GM23338 (cell line): ENCODE measurements around the gene BTBD16. TPM values are rescaled to one million over a fixed set of nuclear protein-coding genes. Genes with fewer than 3 reads are reported as not detected.

ENCODE experiments used
- ATAC-seq: fragments of 200-7000 bp; cut with Tn5 transposase; 3 replicates; pipeline ENCODE4 v1.9.1; 2020
- DNase-seq: peaks from one replicate; pipeline ENCODE4 v3.0.0-alpha.2; 2015; ENCODE audit warnings: low spot score
- H2AFZ ChIP-seq: fragments of 200-600 bp; sonication (generic); 2 replicates; pipeline ENCODE4 v1.8.0; 2016; ENCODE audit warnings: antibody characterized with exemption, mild to moderate bottlenecking, moderate library complexity
- H3F3A ChIP-seq: fragments of 200-600 bp; sonication (generic); replicated peaks from 2 replicates; pipeline ENCODE4 v1.8.0; 2017; ENCODE audit warnings: antibody characterized with exemption, mixed run types, low read depth
- H3K27ac ChIP-seq: fragments of 200-600 bp; sonication (generic); 2 replicates; pipeline ENCODE4 v1.6.1; 2016; ENCODE audit warnings: low read depth
- H3K27me3 ChIP-seq: fragments of 200-600 bp; sonication (generic); 2 replicates; pipeline ENCODE4 v1.8.0; 2016; ENCODE audit warnings: mild to moderate bottlenecking, mixed run types, moderate library complexity; ENCODE audit not compliant: insufficient read depth
- H3K36me3 ChIP-seq: fragments of 200-600 bp; sonication (generic); 2 replicates; pipeline ENCODE4 v1.8.0; 2016; ENCODE audit warnings: mild to moderate bottlenecking; ENCODE audit not compliant: insufficient read depth
- H3K4me1 ChIP-seq: fragments of 200-600 bp; sonication (generic); 2 replicates; pipeline ENCODE4 v1.8.0; 2016; ENCODE audit warnings: mild to moderate bottlenecking, moderate library complexity; ENCODE audit not compliant: insufficient read depth
- H3K4me2 ChIP-seq: fragments of 200-600 bp; sonication (generic); 2 replicates; pipeline ENCODE4 v1.7.1; 2017; ENCODE audit warnings: mixed run types
- H3K4me3 ChIP-seq: fragments of 200-600 bp; sonication (generic); 2 replicates; pipeline ENCODE4 v1.6.1; 2016; ENCODE audit warnings: mixed run types
- H3K79me2 ChIP-seq: fragments of 200-600 bp; sonication (generic); replicated peaks from 2 replicates; pipeline ENCODE4 v1.8.0; 2017; ENCODE audit warnings: mild to moderate bottlenecking; ENCODE audit not compliant: insufficient read depth
- H3K9me2 ChIP-seq: fragments of 200-600 bp; sonication (generic); 2 replicates; pipeline ENCODE4 v1.8.0; 2017; ENCODE audit not compliant: insufficient read depth
- H4K20me1 ChIP-seq: fragments of 200-600 bp; sonication (generic); replicated peaks from 2 replicates; pipeline ENCODE4 v1.8.0; 2017; ENCODE audit warnings: mild to moderate bottlenecking; ENCODE audit not compliant: insufficient read depth
- H3K27ac Mint-ChIP-seq: 2 replicates; pipeline ENCODE4 v1.8.0; 2020; ENCODE audit warnings: inconsistent platforms, mild to moderate bottlenecking, moderate library complexity, mixed read lengths
- H3K27me3 Mint-ChIP-seq: 3 replicates; pipeline ENCODE4 v1.8.0; 2022; ENCODE audit warnings: low read depth, mild to moderate bottlenecking, moderate library complexity, mixed read lengths, inconsistent platforms; ENCODE audit not compliant: insufficient read depth, poor library complexity
- H3K36me3 Mint-ChIP-seq: 3 replicates; pipeline ENCODE4 v1.8.0; 2021; ENCODE audit warnings: low read depth, mild to moderate bottlenecking, inconsistent platforms, moderate library complexity, mixed read lengths
- H3K4me1 Mint-ChIP-seq: 3 replicates; pipeline ENCODE4 v1.8.0; 2020; ENCODE audit warnings: mild to moderate bottlenecking, inconsistent platforms, mixed read lengths
- H3K4me3 Mint-ChIP-seq: 3 replicates; pipeline ENCODE4 v1.8.0; 2021; ENCODE audit warnings: moderate library complexity, mild to moderate bottlenecking, inconsistent platforms, mixed read lengths
- H3K9me3 Mint-ChIP-seq: 3 replicates; pipeline ENCODE4 v1.8.0; 2020; ENCODE audit warnings: moderate library complexity, mild to moderate bottlenecking, inconsistent platforms, mixed read lengths
- EZH2 ChIP-seq: fragments of 200-600 bp; sonication (generic); IDR thresholded peaks from one replicate; pipeline ENCODE4 v1.8.0; 2017; ENCODE audit warnings: antibody characterized with exemption, mild to moderate bottlenecking, low read depth; ENCODE audit not compliant: unreplicated experiment
- EZH2phosphoT487 ChIP-seq: fragments of 200-600 bp; sonication (generic); IDR thresholded peaks from one replicate; pipeline ENCODE4 v1.8.1; 2018; ENCODE audit warnings: antibody characterized with exemption; ENCODE audit not compliant: unreplicated experiment
- NANOG ChIP-seq: IDR thresholded peaks from 2 replicates; pipeline ENCODE4 v1.6.1; 2016; ENCODE audit warnings: antibody characterized with exemption, borderline replicate concordance
- STAT1 ChIP-seq: IDR thresholded peaks from one replicate; pipeline ENCODE4 v1.6.1; 2016; ENCODE audit warnings: antibody characterized with exemption; ENCODE audit not compliant: unreplicated experiment
- ZNF114 ChIP-seq: fragments of 250-450 bp; sonication (Bioruptor Pico); IDR thresholded peaks from 2 replicates; pipeline ENCODE4 v1.5.0; 2020; ENCODE audit warnings: mild to moderate bottlenecking, moderate library complexity
- ZNF331 ChIP-seq: fragments of 250-450 bp; sonication (Bioruptor Pico); IDR thresholded peaks from 2 replicates; pipeline ENCODE4 v1.5.0; 2020; ENCODE audit warnings: low read depth, mild to moderate bottlenecking, moderate library complexity
- polyA plus RNA-seq: library from polyadenylated mRNA; unstranded; fragments of >200 nt; fragmentation: Nextera tagmentation; extraction: Ambion mirVana; gene quantifications from 2 replicates; pipeline ENCODE4 v1.2.1, GENCODE V29; 2016
- total RNA-seq: library from RNA; depleted of rRNA; stranded (reverse); fragments of >200 nt; shearing (Covaris generic); gene quantifications from 2 replicates; pipeline ENCODE4 v1.2.3, GENCODE V29; 2014
- TF ChIP-seq, protein P1 (sequence below), 2 experiments: fragments of 200-600 bp in 1 of 2; sonication (generic) in 1 of 2; conservative IDR thresholded peaks; 2 replicates each; pipeline versions ENCODE4 v1.5.1 to v1.6.1; 2016 to 2017; ENCODE audit warnings: antibody characterized with exemption in 2 of 2, low read depth in 2 of 2, mild to moderate bottlenecking in 2 of 2, moderate library complexity in 1 of 2
- TF ChIP-seq, protein P2 (sequence below): fragments of 250-450 bp; sonication (Bioruptor Pico); IDR thresholded peaks from 2 replicates; pipeline ENCODE4 v1.5.0; 2020; ENCODE audit warnings: mild to moderate bottlenecking, moderate library complexity
- TF ChIP-seq, protein P3 (sequence below): IDR thresholded peaks from one replicate; pipeline ENCODE4 v1.6.1; 2018; ENCODE audit warnings: antibody characterized with exemption; ENCODE audit not compliant: unreplicated experiment

BTBD16 gene
- total and polyA plus RNA-seq, 2 experiments from 2014 or later = not detected

DNA sequence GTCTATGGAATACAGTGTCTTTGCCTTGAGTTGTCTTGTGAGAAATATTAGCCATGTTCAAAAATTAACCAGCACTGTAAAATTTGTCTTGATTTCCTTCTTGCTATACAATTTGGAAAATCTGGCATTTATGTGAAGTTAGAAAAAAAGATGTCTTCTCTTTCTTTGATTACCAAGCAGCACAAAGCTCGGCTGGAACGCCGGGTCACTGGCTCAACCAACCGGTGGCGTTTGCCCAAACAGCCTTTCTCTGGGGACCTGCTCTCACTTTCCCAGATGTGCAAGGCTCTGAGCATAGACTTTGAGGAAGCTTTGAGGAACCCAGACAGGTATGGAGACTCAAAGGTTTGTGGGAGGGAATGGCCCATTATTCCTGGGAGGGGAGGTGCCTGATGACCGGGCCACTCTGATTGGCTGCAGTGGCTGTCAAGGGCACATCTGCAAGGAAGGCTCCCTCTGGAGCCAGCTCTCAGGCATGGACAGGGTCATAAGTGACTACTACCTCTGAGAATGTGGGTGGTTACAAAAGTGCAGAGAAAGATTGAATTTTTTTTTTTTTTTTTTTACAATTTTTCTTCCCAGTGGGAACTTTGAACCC is 5.6 kb downstream of the BTBD16 start:
- no peak for TF ChIP-seq EZH2
- TF ChIP-seq, protein P1, sequence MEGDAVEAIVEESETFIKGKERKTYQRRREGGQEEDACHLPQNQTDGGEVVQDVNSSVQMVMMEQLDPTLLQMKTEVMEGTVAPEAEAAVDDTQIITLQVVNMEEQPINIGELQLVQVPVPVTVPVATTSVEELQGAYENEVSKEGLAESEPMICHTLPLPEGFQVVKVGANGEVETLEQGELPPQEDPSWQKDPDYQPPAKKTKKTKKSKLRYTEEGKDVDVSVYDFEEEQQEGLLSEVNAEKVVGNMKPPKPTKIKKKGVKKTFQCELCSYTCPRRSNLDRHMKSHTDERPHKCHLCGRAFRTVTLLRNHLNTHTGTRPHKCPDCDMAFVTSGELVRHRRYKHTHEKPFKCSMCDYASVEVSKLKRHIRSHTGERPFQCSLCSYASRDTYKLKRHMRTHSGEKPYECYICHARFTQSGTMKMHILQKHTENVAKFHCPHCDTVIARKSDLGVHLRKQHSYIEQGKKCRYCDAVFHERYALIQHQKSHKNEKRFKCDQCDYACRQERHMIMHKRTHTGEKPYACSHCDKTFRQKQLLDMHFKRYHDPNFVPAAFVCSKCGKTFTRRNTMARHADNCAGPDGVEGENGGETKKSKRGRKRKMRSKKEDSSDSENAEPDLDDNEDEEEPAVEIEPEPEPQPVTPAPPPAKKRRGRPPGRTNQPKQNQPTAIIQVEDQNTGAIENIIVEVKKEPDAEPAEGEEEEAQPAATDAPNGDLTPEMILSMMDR (conservative IDR thresholded peaks at IDR 0.05; ENCODE audit: low read depth in 2 of 2) = peak in 1 of 2 experiments; percentile 14; a peak in 1 of 4 replicates
- Histone ChIP-seq H3K4me2 (no peak overlapping the region), H2AFZ (peak overlapping the region; percentile 84), H3K4me3 (no peak overlapping the region), H3F3A (no peaks in the 10 kb centered on the region), H3K9me2 (peaks cover 8% of the 10 kb centered on the region; the same call in 1 of the 2 replicates), H3K36me3 (no peaks in the 10 kb centered on the region), H3K27ac (no peak overlapping the region), H3K4me1 (no peaks in the 10 kb centered on the region), H4K20me1 (no peaks in the 10 kb centered on the region), H3K79me2 (no peaks in the 10 kb centered on the region), H3K27me3 (no peaks in the 10 kb centered on the region)
- Mint-ChIP-seq H3K27me3 (peaks cover 6% of the 10 kb centered on the region), H3K4me3 (no peak overlapping the region), H3K9me3 (no peaks in the 10 kb centered on the region), H3K36me3 (no peaks in the 10 kb centered on the region), H3K4me1 (peaks cover 3% of the 10 kb centered on the region; the same call in 1 of the 3 replicates), H3K27ac (no peak overlapping the region)
- peak; percentile 75 for ATAC-seq
- peak; percentile 55 for DNase-seq

DNA sequence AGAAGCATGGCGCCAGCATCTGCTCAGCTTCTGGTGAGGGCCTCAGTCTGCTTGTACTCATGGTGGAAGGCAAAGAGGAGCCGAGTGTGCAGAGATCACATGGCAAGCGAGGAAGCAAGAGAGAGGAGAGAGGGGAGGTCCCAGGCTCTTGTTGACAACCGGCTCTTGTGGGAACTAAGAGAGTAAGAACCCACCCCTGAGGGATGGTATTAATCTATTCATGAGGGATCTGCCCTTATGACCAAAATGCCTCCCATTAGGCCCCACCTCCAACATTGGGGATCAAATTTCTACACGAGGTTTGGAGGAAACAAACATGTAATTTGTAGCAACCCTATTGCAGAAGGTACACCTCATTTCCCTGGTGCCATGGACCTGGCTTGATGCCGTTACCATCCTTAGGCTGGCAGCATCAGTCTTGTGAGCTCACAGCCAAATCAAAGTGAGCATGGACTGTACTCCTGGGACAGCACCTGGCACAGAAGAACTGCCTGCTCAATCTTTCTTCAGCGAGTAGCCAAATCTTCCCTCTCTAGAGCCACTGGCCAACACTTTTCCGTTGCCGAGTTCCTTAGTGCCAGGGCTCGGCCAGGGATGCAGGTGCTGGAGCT is 6.5 kb downstream of the BTBD16 start:
- H3K9me3 Mint-ChIP-seq = no peaks in the 10 kb centered on the region
- H3K36me3 Mint-ChIP-seq = no peaks in the 10 kb centered on the region
- H3K4me2 ChIP-seq = no peak overlapping the region
- no peak overlapping the region for H3K4me3 Mint-ChIP-seq
- H3K27ac ChIP-seq = no peak overlapping the region
- no peak overlapping the region for H3K4me3 ChIP-seq
- H3K27ac Mint-ChIP-seq = no peak overlapping the region
- H4K20me1 ChIP-seq = no peaks in the 10 kb centered on the region
- peaks cover 5% of the 10 kb centered on the region for H3K4me1 Mint-ChIP-seq
- DNase-seq (no peak), ATAC-seq (no peak)
- H3K79me2 ChIP-seq = no peaks in the 10 kb centered on the region
- H3F3A ChIP-seq = no peaks in the 10 kb centered on the region
- no peaks in the 10 kb centered on the region for H3K36me3 ChIP-seq
- H3K4me1 ChIP-seq = no peaks in the 10 kb centered on the region
- H3K27me3 Mint-ChIP-seq = peaks cover 6% of the 10 kb centered on the region
- no peak overlapping the region for H2AFZ ChIP-seq
- no peaks in the 10 kb centered on the region for H3K27me3 ChIP-seq
- H3K9me2 ChIP-seq = peaks cover 8% of the 10 kb centered on the region; the same call in 1 of the 2 replicates
- TF ChIP-seq EZH2phosphoT487 (no peak), ZNF331 (CRISPR knock-in tag) (no peak), EZH2 (no peak), NANOG (no peak), STAT1 (no peak), ZNF114 (CRISPR knock-in tag) (no peak)
- TF ChIP-seq, protein P2, sequence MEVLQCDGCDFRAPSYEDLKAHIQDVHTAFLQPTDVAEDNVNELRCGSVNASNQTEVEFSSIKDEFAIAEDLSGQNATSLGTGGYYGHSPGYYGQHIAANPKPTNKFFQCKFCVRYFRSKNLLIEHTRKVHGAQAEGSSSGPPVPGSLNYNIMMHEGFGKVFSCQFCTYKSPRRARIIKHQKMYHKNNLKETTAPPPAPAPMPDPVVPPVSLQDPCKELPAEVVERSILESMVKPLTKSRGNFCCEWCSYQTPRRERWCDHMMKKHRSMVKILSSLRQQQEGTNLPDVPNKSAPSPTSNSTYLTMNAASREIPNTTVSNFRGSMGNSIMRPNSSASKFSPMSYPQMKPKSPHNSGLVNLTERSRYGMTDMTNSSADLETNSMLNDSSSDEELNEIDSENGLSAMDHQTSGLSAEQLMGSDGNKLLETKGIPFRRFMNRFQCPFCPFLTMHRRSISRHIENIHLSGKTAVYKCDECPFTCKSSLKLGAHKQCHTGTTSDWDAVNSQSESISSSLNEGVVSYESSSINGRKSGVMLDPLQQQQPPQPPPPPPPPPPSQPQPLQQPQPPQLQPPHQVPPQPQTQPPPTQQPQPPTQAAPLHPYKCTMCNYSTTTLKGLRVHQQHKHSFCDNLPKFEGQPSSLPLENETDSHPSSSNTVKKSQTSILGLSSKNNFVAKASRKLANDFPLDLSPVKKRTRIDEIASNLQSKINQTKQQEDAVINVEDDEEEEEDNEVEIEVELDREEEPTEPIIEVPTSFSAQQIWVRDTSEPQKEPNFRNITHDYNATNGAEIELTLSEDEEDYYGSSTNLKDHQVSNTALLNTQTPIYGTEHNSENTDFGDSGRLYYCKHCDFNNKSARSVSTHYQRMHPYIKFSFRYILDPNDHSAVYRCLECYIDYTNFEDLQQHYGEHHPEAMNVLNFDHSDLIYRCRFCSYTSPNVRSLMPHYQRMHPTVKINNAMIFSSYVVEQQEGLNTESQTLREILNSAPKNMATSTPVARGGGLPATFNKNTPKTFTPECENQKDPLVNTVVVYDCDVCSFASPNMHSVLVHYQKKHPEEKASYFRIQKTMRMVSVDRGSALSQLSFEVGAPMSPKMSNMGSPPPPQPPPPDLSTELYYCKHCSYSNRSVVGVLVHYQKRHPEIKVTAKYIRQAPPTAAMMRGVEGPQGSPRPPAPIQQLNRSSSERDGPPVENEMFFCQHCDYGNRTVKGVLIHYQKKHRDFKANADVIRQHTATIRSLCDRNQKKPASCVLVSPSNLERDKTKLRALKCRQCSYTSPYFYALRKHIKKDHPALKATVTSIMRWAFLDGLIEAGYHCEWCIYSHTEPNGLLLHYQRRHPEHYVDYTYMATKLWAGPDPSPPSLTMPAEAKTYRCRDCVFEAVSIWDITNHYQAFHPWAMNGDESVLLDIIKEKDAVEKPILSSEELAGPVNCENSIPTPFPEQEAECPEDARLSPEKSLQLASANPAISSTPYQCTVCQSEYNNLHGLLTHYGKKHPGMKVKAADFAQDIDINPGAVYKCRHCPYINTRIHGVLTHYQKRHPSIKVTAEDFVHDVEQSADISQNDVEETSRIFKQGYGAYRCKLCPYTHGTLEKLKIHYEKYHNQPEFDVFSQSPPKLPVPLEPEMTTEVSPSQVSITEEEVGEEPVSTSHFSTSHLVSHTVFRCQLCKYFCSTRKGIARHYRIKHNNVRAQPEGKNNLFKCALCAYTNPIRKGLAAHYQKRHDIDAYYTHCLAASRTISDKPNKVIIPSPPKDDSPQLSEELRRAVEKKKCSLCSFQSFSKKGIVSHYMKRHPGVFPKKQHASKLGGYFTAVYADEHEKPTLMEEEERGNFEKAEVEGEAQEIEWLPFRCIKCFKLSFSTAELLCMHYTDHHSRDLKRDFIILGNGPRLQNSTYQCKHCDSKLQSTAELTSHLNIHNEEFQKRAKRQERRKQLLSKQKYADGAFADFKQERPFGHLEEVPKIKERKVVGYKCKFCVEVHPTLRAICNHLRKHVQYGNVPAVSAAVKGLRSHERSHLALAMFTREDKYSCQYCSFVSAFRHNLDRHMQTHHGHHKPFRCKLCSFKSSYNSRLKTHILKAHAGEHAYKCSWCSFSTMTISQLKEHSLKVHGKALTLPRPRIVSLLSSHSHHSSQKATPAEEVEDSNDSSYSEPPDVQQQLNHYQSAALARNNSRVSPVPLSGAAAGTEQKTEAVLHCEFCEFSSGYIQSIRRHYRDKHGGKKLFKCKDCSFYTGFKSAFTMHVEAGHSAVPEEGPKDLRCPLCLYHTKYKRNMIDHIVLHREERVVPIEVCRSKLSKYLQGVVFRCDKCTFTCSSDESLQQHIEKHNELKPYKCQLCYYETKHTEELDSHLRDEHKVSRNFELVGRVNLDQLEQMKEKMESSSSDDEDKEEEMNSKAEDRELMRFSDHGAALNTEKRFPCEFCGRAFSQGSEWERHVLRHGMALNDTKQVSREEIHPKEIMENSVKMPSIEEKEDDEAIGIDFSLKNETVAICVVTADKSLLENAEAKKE (CRISPR knock-in tag) = no peak
- TF ChIP-seq, protein P3, sequence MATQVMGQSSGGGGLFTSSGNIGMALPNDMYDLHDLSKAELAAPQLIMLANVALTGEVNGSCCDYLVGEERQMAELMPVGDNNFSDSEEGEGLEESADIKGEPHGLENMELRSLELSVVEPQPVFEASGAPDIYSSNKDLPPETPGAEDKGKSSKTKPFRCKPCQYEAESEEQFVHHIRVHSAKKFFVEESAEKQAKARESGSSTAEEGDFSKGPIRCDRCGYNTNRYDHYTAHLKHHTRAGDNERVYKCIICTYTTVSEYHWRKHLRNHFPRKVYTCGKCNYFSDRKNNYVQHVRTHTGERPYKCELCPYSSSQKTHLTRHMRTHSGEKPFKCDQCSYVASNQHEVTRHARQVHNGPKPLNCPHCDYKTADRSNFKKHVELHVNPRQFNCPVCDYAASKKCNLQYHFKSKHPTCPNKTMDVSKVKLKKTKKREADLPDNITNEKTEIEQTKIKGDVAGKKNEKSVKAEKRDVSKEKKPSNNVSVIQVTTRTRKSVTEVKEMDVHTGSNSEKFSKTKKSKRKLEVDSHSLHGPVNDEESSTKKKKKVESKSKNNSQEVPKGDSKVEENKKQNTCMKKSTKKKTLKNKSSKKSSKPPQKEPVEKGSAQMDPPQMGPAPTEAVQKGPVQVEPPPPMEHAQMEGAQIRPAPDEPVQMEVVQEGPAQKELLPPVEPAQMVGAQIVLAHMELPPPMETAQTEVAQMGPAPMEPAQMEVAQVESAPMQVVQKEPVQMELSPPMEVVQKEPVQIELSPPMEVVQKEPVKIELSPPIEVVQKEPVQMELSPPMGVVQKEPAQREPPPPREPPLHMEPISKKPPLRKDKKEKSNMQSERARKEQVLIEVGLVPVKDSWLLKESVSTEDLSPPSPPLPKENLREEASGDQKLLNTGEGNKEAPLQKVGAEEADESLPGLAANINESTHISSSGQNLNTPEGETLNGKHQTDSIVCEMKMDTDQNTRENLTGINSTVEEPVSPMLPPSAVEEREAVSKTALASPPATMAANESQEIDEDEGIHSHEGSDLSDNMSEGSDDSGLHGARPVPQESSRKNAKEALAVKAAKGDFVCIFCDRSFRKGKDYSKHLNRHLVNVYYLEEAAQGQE = no peak
